CD4-positive, alpha-beta memory T cell (primary cell): ENCODE results near the gene PTX4. TPM values are rescaled to one million over a fixed set of nuclear protein-coding genes. Genes with fewer than 3 reads are reported as not detected.
A peak's percentile ranks its signal among the peaks of the same experiment; 100 is the strongest.

Experiments
- CTCF ChIA-PET: fragments of 350-600 bp; sonication (Branson Sonifier 250); formaldehyde crosslinking; loops from one replicate; lab custom pipeline; 2021; ENCODE audit warnings: inconsistent platforms; ENCODE audit not compliant: partially characterized antibody; lab: Charles Lee
- POLR2A ChIA-PET: fragments of 350-600 bp; sonication (Branson Sonifier 250); formaldehyde crosslinking; loops from one replicate; lab custom pipeline; 2021; ENCODE audit not compliant: partially characterized antibody; lab: Charles Lee
- DNase-seq, 5 donors: peaks; one replicate each; pipeline versions ENCODE4 v3.0.0 to v3.0.0-alpha.2; 2020 to 2022; ENCODE audit warnings: mixed read lengths in 1 of 5
- H3K27ac ChIP-seq: one replicate; pipeline ENCODE4 v1.7.0; 2013; ENCODE audit warnings: low read depth, low read length
- H3K27me3 ChIP-seq: 2 replicates; pipeline ENCODE4 v1.7.0; 2013; ENCODE audit warnings: mild to moderate bottlenecking, low read length, moderate library complexity; ENCODE audit not compliant: insufficient read depth
- H3K36me3 ChIP-seq: 2 replicates; pipeline ENCODE4 v1.7.0; 2013; ENCODE audit warnings: mild to moderate bottlenecking, low read length, moderate library complexity; ENCODE audit not compliant: insufficient read depth
- H3K4me1 ChIP-seq: 2 replicates; pipeline ENCODE4 v1.7.0; 2013; ENCODE audit warnings: mild to moderate bottlenecking, low read length, moderate library complexity; ENCODE audit not compliant: insufficient read depth
- H3K4me3 ChIP-seq, 2 donors: one replicate each; pipeline ENCODE4 v1.7.0; 2013; ENCODE audit warnings: low read length in 2 of 2, mild to moderate bottlenecking in 1 of 2
- H3K9me3 ChIP-seq, 2 donors: one replicate each; pipeline ENCODE4 v1.7.0; 2013; ENCODE audit warnings: low read length in 2 of 2, control low read depth in 1 of 2; ENCODE audit not compliant: control insufficient read depth in 1 of 2
- H3K27ac Mint-ChIP-seq, 7 donors: one replicate each; pipeline ENCODE4 v1.8.0; 2020 to 2021; ENCODE audit warnings: mixed read lengths in 7 of 7, mild to moderate bottlenecking in 6 of 7, inconsistent platforms in 3 of 7, moderate library complexity in 3 of 7
- H3K27me3 Mint-ChIP-seq, 2 donors: one replicate each; pipeline ENCODE4 v1.8.0; 2020 to 2021; ENCODE audit warnings: mixed read lengths in 2 of 2
- H3K36me3 Mint-ChIP-seq, 2 donors: one replicate each; pipeline ENCODE4 v1.8.0; 2020 to 2021; ENCODE audit warnings: mixed read lengths in 2 of 2, inconsistent platforms in 1 of 2, mild to moderate bottlenecking in 1 of 2
- H3K4me1 Mint-ChIP-seq, 4 donors: one replicate each; pipeline ENCODE4 v1.8.0; 2020 to 2021; ENCODE audit warnings: mixed read lengths in 4 of 4, mild to moderate bottlenecking in 1 of 4
- H3K4me3 Mint-ChIP-seq, 8 donors: one replicate each; pipeline ENCODE4 v1.8.0; 2020 to 2021; ENCODE audit warnings: mixed read lengths in 8 of 8, mild to moderate bottlenecking in 7 of 8, moderate library complexity in 6 of 8, inconsistent platforms in 3 of 8
- H3K9me3 Mint-ChIP-seq, 8 donors: one replicate each; pipeline ENCODE4 v1.8.0; 2020 to 2021; ENCODE audit warnings: mixed read lengths in 8 of 8, mild to moderate bottlenecking in 5 of 8, inconsistent platforms in 3 of 8, moderate library complexity in 1 of 8
- intact Hi-C: fragments of 100-400 bp; cut with micrococcal nuclease; formaldehyde crosslinking; loops from one replicate; pipeline ENCODE4 v1.15.1; 2023
- polyA plus RNA-seq, 2 donors: library from polyadenylated mRNA; unstranded; fragments of 300-500 nt; fragmentation: Illumina TruSeq; gene quantifications; one replicate each; pipeline ENCODE4 v1.2.3, GENCODE V29; 2021
- total RNA-seq, 2 experiments: library from RNA; stranded (reverse); gene quantifications; one replicate each; pipeline ENCODE4 v1.2.3, GENCODE V29; 2021

The PTX4 gene
- total and polyA plus RNA-seq, 4 experiments from 2014 or later: not detected

GRCh38 chr16:1530349-1530882 is 41.7 kb upstream of the PTX4 start:
- Mint-ChIP-seq H3K36me3 (peaks cover 7 to 9% of the 10 kb centered on the region in 2 donors), H3K4me1 (peaks cover 17 to 51% (median 31%) of the 10 kb centered on the region in 4 donors), H3K9me3 (no peaks in the 10 kb centered on the region), H3K4me3 (peak overlapping the region in 2 of 8 donors; percentile 13 to 54), H3K27ac (peak overlapping the region in 5 of 7 donors; percentile 37 to 60 (median 55)), H3K27me3 (no peaks in the 10 kb centered on the region)
- H3K4me1 ChIP-seq: peaks cover 44% of the 10 kb centered on the region
- DNase-seq: no peak
- no peak overlapping the region for H3K4me3 ChIP-seq
- no peaks in the 10 kb centered on the region for H3K27me3 ChIP-seq
- H3K9me3 ChIP-seq: no peaks in the 10 kb centered on the region
- H3K27ac ChIP-seq: no peak overlapping the region
- no peaks in the 10 kb centered on the region for H3K36me3 ChIP-seq
- intact Hi-C loops: no loop called here
- ChIA-PET POLR2A (no interaction called here), CTCF (no interaction called here)

GRCh38 chr16:1528921-1529537 is 40.3 kb upstream of the PTX4 start:
- H3K4me3 ChIP-seq: no peak overlapping the region
- no peaks in the 10 kb centered on the region for H3K27me3 ChIP-seq
- peaks cover 48% of the 10 kb centered on the region for H3K4me1 ChIP-seq
- Mint-ChIP-seq H3K4me3 (peak overlapping the region in 3 of 8 donors; percentile 12 to 53 (median 46)), H3K36me3 (no peaks in the 10 kb centered on the region), H3K27ac (peak overlapping the region in 5 of 7 donors; percentile 38 to 79 (median 66)), H3K27me3 (no peaks in the 10 kb centered on the region), H3K9me3 (no peaks in the 10 kb centered on the region), H3K4me1 (peaks cover 17 to 47% (median 31%) of the 10 kb centered on the region in 4 donors)
- ChIA-PET CTCF (no interaction called here), POLR2A (no interaction called here)
- H3K27ac ChIP-seq: no peak overlapping the region
- intact Hi-C loops: loop anchor here (5.0 kb wide), 1 partner anchor 178 kb away; the partner anchor contains the start of gene MAPK8IP3
- no peaks in the 10 kb centered on the region for H3K36me3 ChIP-seq
- DNase-seq: no peak
- H3K9me3 ChIP-seq: no peaks in the 10 kb centered on the region

- intact Hi-C loops: loop anchor here (5.0 kb wide), 1 partner anchor 179 kb away; the partner anchor contains the start of gene MAPK8IP3
- no peaks in the 10 kb centered on the region for H3K9me3 ChIP-seq
- Mint-ChIP-seq H3K4me1 (peaks cover 16 to 43% (median 28%) of the 10 kb centered on the region in 4 donors), H3K27me3 (no peaks in the 10 kb centered on the region), H3K27ac (peak overlapping the region; percentile 43 to 91 (median 83)), H3K4me3 (peak overlapping the region in 5 of 8 donors; percentile 59 to 76 (median 67)), H3K9me3 (no peaks in the 10 kb centered on the region), H3K36me3 (no peaks in the 10 kb centered on the region)
- H3K4me1 ChIP-seq: peaks cover 46% of the 10 kb centered on the region
- H3K4me3 ChIP-seq: no peak overlapping the region
- H3K27ac ChIP-seq: no peak overlapping the region
- H3K27me3 ChIP-seq: no peaks in the 10 kb centered on the region
- CTCF ChIA-PET: no interaction called here
- no peaks in the 10 kb centered on the region for H3K36me3 ChIP-seq
- no peak for DNase-seq
- POLR2A ChIA-PET: interaction anchor here (1.2 to 3.2 kb wide), 2 partner anchors 9 to 30 kb away, joined by 4 to 30 read pairs; no protein-coding TSS in a partner anchor
Observed at GRCh38 chr16:1527836-1528811, 39.4 kb upstream of the PTX4 start.

- Histone ChIP-seq H3K27me3 (no peaks in the 10 kb centered on the region), H3K9me3 (no peaks in the 10 kb centered on the region), H3K4me1 (peaks cover 35% of the 10 kb centered on the region), H3K27ac (peak overlapping the region; percentile 4), H3K36me3 (no peaks in the 10 kb centered on the region), H3K4me3 (peak overlapping the region in 1 of 2 donors; percentile 43)
- ChIA-PET POLR2A (interaction anchor here (1.0 to 3.2 kb wide), 4 partner anchors 10 to 35 kb away, joined by 3 to 30 read pairs (median 4); partner anchors contain the start of gene TELO2), CTCF (no interaction called here)
- Mint-ChIP-seq H3K27ac (peak overlapping the region; percentile 48 to 83 (median 76)), H3K36me3 (no peaks in the 10 kb centered on the region), H3K4me3 (peak overlapping the region; percentile 32 to 79 (median 66)), H3K9me3 (no peaks in the 10 kb centered on the region), H3K4me1 (peaks cover 12 to 37% (median 27%) of the 10 kb centered on the region in 4 donors), H3K27me3 (no peaks in the 10 kb centered on the region)
- peak; percentile 30 to 57 (median 47) for DNase-seq
- intact Hi-C loops: loop anchor here (5.0 kb wide), 1 partner anchor 180 kb away; the partner anchor contains the start of gene MAPK8IP3
Observed at GRCh38 chr16:1526608-1527555, 38.1 kb upstream of the PTX4 start.

GRCh38 chr16:1525871-1526607 is 37.3 kb upstream of the PTX4 start:
- Histone ChIP-seq H3K9me3 (no peaks in the 10 kb centered on the region), H3K4me1 (peaks cover 35% of the 10 kb centered on the region), H3K4me3 (no peak overlapping the region), H3K27me3 (no peaks in the 10 kb centered on the region), H3K27ac (no peak overlapping the region), H3K36me3 (no peaks in the 10 kb centered on the region)
- peak overlapping the region; percentile 41 to 93 (median 87) for H3K27ac Mint-ChIP-seq
- no peaks in the 10 kb centered on the region for H3K9me3 Mint-ChIP-seq
- H3K36me3 Mint-ChIP-seq: no peaks in the 10 kb centered on the region
- peak in 3 of 5 donors; percentile 27 to 42 (median 29) for DNase-seq
- H3K4me3 Mint-ChIP-seq: peak overlapping the region; percentile 44 to 78 (median 76)
- intact Hi-C loops: loop anchor here (5.0 kb wide), 1 partner anchor 181 kb away; the partner anchor contains the start of gene MAPK8IP3
- CTCF ChIA-PET: interaction anchor here (1.1 kb wide), 1 partner anchor 11 kb away, joined by 3 read pairs; no protein-coding TSS in a partner anchor
- H3K27me3 Mint-ChIP-seq: no peaks in the 10 kb centered on the region
- peaks cover 12 to 37% (median 27%) of the 10 kb centered on the region in 4 donors for H3K4me1 Mint-ChIP-seq
- POLR2A ChIA-PET: interaction anchor here (1.0 to 3.2 kb wide), 4 partner anchors 8 to 36 kb away, joined by 3 to 30 read pairs (median 3); partner anchors contain the start of genes TELO2 and TMEM204
